Immature natural killer cell (primary cell): Measurements from ENCODE around the gene KIAA0513. TPM values are rescaled to one million over a fixed set of nuclear protein-coding genes. Genes with fewer than 3 reads are reported as not detected.

Experiments used
- DNase-seq, 3 donors: peaks; one replicate each; pipeline ENCODE4 v3.0.0; 2022; ENCODE audit warnings: mixed read lengths in 1 of 3
- H3K27ac Mint-ChIP-seq, 6 donors: one replicate each; pipeline ENCODE4 v1.8.0; 2020; ENCODE audit warnings: mixed read lengths in 6 of 6, mild to moderate bottlenecking in 5 of 6, inconsistent platforms in 4 of 6, moderate library complexity in 3 of 6
- H3K27me3 Mint-ChIP-seq, 3 donors: one replicate each; pipeline ENCODE4 v1.8.0; 2020 to 2021; ENCODE audit warnings: low read depth in 3 of 3, mild to moderate bottlenecking in 3 of 3, mixed read lengths in 3 of 3, moderate library complexity in 3 of 3, inconsistent platforms in 1 of 3
- H3K36me3 Mint-ChIP-seq, 3 donors: one replicate each; pipeline ENCODE4 v1.8.0; 2020; ENCODE audit warnings: mixed read lengths in 3 of 3, inconsistent platforms in 2 of 3, mild to moderate bottlenecking in 2 of 3
- H3K4me1 Mint-ChIP-seq, 2 donors: one replicate each; pipeline ENCODE4 v1.8.0; 2020; ENCODE audit warnings: inconsistent platforms in 2 of 2, mild to moderate bottlenecking in 2 of 2, mixed read lengths in 2 of 2, moderate library complexity in 1 of 2
- H3K4me3 Mint-ChIP-seq, 5 donors: one replicate each; pipeline ENCODE4 v1.8.0; 2020; ENCODE audit warnings: mild to moderate bottlenecking in 5 of 5, mixed read lengths in 5 of 5, inconsistent platforms in 3 of 5, moderate library complexity in 3 of 5
- H3K9me3 Mint-ChIP-seq, 6 donors: one replicate each; pipeline ENCODE4 v1.8.0; 2020; ENCODE audit warnings: mild to moderate bottlenecking in 6 of 6, mixed read lengths in 6 of 6, inconsistent platforms in 4 of 6, moderate library complexity in 3 of 6
- polyA plus RNA-seq, 3 donors: library from polyadenylated mRNA; unstranded; fragments of 300-500 nt; fragmentation: Illumina TruSeq; gene quantifications; one replicate each; pipeline ENCODE4 v1.2.3, GENCODE V29; 2021

The KIAA0513 gene
- polyA plus RNA-seq, 3 donors from 2014 or later = 0.11 to 8.7 (median 4.4) TPM

- peak overlapping the region in 1 of 6 donors; percentile 53 for H3K27ac Mint-ChIP-seq
- H3K4me1 Mint-ChIP-seq = peaks cover 5 to 7% of the 10 kb centered on the region in 2 donors
- no peaks in the 10 kb centered on the region for H3K9me3 Mint-ChIP-seq
These were observed 37.5 kb downstream of the KIAA0513 start for GRCh38 chr16:85065099-85065498.

DNA sequence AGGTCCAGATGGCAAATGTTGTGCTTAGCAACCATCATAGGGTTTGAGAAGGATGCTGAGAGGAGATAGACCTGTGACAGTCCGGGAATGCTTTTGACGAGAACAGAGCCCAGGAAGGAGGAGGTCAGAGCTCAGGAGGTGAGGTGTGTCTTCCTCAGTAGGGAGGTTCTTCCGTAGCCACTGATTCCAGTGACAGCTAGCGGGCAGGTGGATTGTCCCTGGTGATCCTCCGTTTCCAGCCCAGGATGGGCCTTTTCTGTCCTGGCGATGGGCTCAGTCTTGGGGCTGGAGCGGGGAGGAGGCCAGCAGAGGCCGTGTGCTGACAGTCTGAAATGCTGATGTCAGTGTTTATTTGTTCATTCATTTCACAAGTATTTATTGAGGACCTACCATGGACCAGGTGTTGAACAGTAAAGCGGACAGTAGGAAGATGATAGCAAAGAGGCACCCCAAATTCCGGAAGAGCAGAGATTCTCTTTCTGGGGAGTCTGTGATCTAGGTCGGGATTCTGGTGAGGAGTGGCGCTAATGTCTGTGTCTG, 38.8 kb downstream of the KIAA0513 start:
- no peak for DNase-seq
- no peak overlapping the region for H3K27ac Mint-ChIP-seq
- peaks cover 15 to 35% (median 15%) of the 10 kb centered on the region in 3 donors for H3K36me3 Mint-ChIP-seq
- no peaks in the 10 kb centered on the region for H3K9me3 Mint-ChIP-seq
- H3K4me1 Mint-ChIP-seq = peaks cover 5 to 7% of the 10 kb centered on the region in 2 donors
- no peak overlapping the region for H3K4me3 Mint-ChIP-seq
- peaks cover 2 to 4% (median 2%) of the 10 kb centered on the region in 3 donors for H3K27me3 Mint-ChIP-seq

More at GRCh38 chr16:85065099-85065498, 37.5 kb downstream of the KIAA0513 start:
- no peak for DNase-seq
- Mint-ChIP-seq H3K36me3 (peaks cover 8 to 29% (median 8%) of the 10 kb centered on the region in 3 donors), H3K4me3 (no peak overlapping the region), H3K27me3 (peaks cover 2 to 6% (median 3%) of the 10 kb centered on the region in 3 donors)

- H3K27me3 Mint-ChIP-seq = peaks cover under 1 to 2% (median 1%) of the 10 kb centered on the region in 3 donors
- H3K4me1 Mint-ChIP-seq = peaks cover 5 to 7% of the 10 kb centered on the region in 2 donors
- H3K36me3 Mint-ChIP-seq = peaks cover 15 to 37% (median 16%) of the 10 kb centered on the region in 3 donors
- no peak overlapping the region for H3K4me3 Mint-ChIP-seq
- no peaks in the 10 kb centered on the region for H3K9me3 Mint-ChIP-seq
- no peak overlapping the region for H3K27ac Mint-ChIP-seq
- no peak for DNase-seq
These were observed 39.4 kb downstream of the KIAA0513 start for GRCh38 chr16:85067024-85067423.

DNA sequence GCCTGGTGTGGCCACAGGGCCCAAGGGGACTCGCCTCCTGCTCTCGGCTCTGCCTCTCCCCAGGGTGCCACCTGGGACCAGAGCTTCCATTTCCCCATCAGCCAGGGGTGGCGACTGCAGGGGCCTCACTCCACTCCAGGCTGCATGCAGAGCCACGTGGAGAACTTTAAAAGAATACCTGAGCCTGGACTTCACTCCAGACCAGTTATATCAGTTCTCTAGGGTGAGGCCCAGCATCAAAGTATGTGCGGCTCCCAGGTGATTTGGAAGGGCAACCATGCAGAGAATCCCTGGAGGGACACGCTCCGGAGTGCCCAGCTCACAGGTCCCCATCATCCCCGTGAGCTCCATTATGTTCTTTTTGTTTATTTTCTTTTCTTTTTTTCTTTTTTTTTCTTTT, 39.8 kb downstream of the KIAA0513 start:
- no peak for DNase-seq
- Mint-ChIP-seq H3K4me3 (no peak overlapping the region), H3K4me1 (peaks cover 5 to 7% of the 10 kb centered on the region in 2 donors), H3K27ac (no peak overlapping the region), H3K27me3 (peaks cover 0 to 2% (median 0%) of the 10 kb centered on the region in 3 donors), H3K36me3 (peaks cover 14 to 37% (median 15%) of the 10 kb centered on the region in 3 donors), H3K9me3 (no peaks in the 10 kb centered on the region)

GRCh38 chr16:85068746-85069145, 41.2 kb downstream of the KIAA0513 start:
- H3K36me3 Mint-ChIP-seq = peaks cover 14 to 37% (median 17%) of the 10 kb centered on the region in 3 donors
- H3K27ac Mint-ChIP-seq = no peak overlapping the region
- no peaks in the 10 kb centered on the region for H3K27me3 Mint-ChIP-seq
- no peak overlapping the region for H3K4me3 Mint-ChIP-seq
- peaks cover 5 to 7% of the 10 kb centered on the region in 2 donors for H3K4me1 Mint-ChIP-seq
- no peak for DNase-seq
- H3K9me3 Mint-ChIP-seq = no peaks in the 10 kb centered on the region

- peaks cover 5 to 7% of the 10 kb centered on the region in 2 donors for H3K4me1 Mint-ChIP-seq
- H3K27ac Mint-ChIP-seq = no peak overlapping the region
- H3K27me3 Mint-ChIP-seq = no peaks in the 10 kb centered on the region
- H3K9me3 Mint-ChIP-seq = no peaks in the 10 kb centered on the region
- no peak overlapping the region for H3K4me3 Mint-ChIP-seq
- H3K36me3 Mint-ChIP-seq = peaks cover 14 to 36% (median 18%) of the 10 kb centered on the region in 3 donors
- no peak for DNase-seq
These were observed 41.6 kb downstream of the KIAA0513 start for GRCh38 chr16:85069171-85069570.

GRCh38 chr16:85072076-85072860, 44.7 kb downstream of the KIAA0513 start:
- Mint-ChIP-seq H3K4me3 (no peak overlapping the region), H3K36me3 (peaks cover 20 to 34% (median 21%) of the 10 kb centered on the region in 3 donors), H3K4me1 (no peaks in the 10 kb centered on the region), H3K9me3 (no peaks in the 10 kb centered on the region), H3K27ac (no peak overlapping the region), H3K27me3 (no peaks in the 10 kb centered on the region)
- no peak for DNase-seq

GRCh38 chr16:85072947-85073346, 45.4 kb downstream of the KIAA0513 start:
- no peaks in the 10 kb centered on the region for H3K27me3 Mint-ChIP-seq
- DNase-seq = no peak
- H3K36me3 Mint-ChIP-seq = peaks cover 19 to 32% (median 23%) of the 10 kb centered on the region in 3 donors
- no peaks in the 10 kb centered on the region for H3K9me3 Mint-ChIP-seq
- no peak overlapping the region for H3K4me3 Mint-ChIP-seq
- H3K4me1 Mint-ChIP-seq = no peaks in the 10 kb centered on the region
- H3K27ac Mint-ChIP-seq = no peak overlapping the region

GRCh38 chr16:85074225-85074914, 46.8 kb downstream of the KIAA0513 start:
- Mint-ChIP-seq H3K4me3 (no peak overlapping the region), H3K27ac (no peak overlapping the region), H3K27me3 (no peaks in the 10 kb centered on the region), H3K4me1 (no peaks in the 10 kb centered on the region), H3K9me3 (no peaks in the 10 kb centered on the region), H3K36me3 (peaks cover 26 to 40% (median 27%) of the 10 kb centered on the region in 3 donors)
- no peak for DNase-seq

- Mint-ChIP-seq H3K27me3 (no peaks in the 10 kb centered on the region), H3K27ac (no peak overlapping the region), H3K4me3 (no peak overlapping the region), H3K4me1 (no peaks in the 10 kb centered on the region), H3K36me3 (peaks cover 26 to 45% (median 35%) of the 10 kb centered on the region in 3 donors), H3K9me3 (no peaks in the 10 kb centered on the region)
- DNase-seq = no peak
These were observed 47.8 kb downstream of the KIAA0513 start for GRCh38 chr16:85075236-85075924.

DNA sequence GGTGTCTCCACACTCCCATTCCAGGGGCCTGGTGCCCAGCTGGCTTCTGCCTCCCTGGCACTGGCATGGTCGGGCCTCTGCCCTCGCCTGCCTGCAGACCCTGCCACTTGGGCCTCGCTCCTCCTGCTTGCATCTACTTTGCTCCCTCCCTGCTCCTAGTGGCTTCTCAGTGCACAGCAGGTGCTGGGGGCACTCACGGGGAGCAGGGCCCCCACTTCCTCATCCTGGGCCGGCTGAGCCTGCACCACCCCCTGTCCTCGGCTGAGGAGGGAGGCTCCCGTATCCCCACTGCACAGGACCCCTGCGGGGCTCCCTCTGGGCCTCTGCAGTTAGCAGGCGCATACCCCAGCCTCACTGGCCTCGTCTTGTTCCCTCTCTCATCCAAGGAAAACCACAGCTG, 49.4 kb downstream of the KIAA0513 start:
- peaks cover 16 to 37% (median 34%) of the 10 kb centered on the region in 3 donors for H3K36me3 Mint-ChIP-seq
- no peaks in the 10 kb centered on the region for H3K4me1 Mint-ChIP-seq
- no peak overlapping the region for H3K4me3 Mint-ChIP-seq
- H3K9me3 Mint-ChIP-seq = no peaks in the 10 kb centered on the region
- no peak for DNase-seq
- peaks cover 0 to 3% (median 0%) of the 10 kb centered on the region in 3 donors for H3K27me3 Mint-ChIP-seq
- no peak overlapping the region for H3K27ac Mint-ChIP-seq

DNA sequence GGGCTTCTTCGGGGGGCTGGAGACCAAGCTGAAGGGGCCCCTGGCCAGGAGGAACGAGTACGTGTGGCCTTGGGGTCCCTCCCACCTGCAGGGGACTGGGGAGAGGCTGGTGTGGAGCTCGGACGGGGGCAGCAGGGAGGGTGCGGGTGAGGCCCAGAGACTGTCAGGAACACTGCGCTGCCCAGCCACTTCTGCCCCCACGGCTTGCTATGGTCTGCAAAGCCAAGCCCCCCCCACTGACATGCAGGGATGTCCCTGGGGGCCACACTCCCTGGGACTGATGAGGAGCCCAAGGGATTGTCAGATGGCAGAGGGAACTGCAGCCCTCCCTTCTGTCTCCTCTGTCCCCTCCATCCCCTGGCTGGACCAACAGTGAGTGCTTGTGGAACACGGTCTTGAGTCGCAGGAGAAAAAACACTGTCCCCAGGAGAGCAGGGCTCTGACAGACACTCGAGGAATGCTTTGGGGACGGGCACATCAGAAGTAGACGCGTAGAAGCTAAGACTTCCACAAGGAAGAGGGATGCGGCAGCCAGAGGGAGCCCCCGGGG, 50.1 kb downstream of the KIAA0513 start:
- DNase-seq = no peak
- Mint-ChIP-seq H3K36me3 (peaks cover 16 to 38% (median 36%) of the 10 kb centered on the region in 3 donors), H3K4me3 (no peak overlapping the region), H3K27ac (no peak overlapping the region), H3K9me3 (no peaks in the 10 kb centered on the region), H3K27me3 (peaks cover 0 to 3% (median 0%) of the 10 kb centered on the region in 3 donors), H3K4me1 (no peaks in the 10 kb centered on the region)

GRCh38 chr16:85078226-85078625, 50.6 kb downstream of the KIAA0513 start:
- H3K36me3 Mint-ChIP-seq = peaks cover 18 to 41% (median 33%) of the 10 kb centered on the region in 3 donors
- DNase-seq = no peak
- H3K27me3 Mint-ChIP-seq = peaks cover 0 to 3% (median 0%) of the 10 kb centered on the region in 3 donors
- H3K9me3 Mint-ChIP-seq = no peaks in the 10 kb centered on the region
- no peak overlapping the region for H3K27ac Mint-ChIP-seq
- no peak overlapping the region for H3K4me3 Mint-ChIP-seq
- no peaks in the 10 kb centered on the region for H3K4me1 Mint-ChIP-seq
